IMR-90 (cell line): Measurements from ENCODE around the gene FRZB.

ENCODE experiments used
- CEBPB ChIP-seq: IDR thresholded peaks from 2 replicates; pipeline ENCODE4 v1.6.1; 2012; ENCODE audit warnings: low read depth, low read length, improper control_type of control experiment
- SMC3 ChIP-seq: fragments of 150-350 bp; IDR thresholded peaks from 2 replicates; pipeline ENCODE4 v1.6.1; 2016; ENCODE audit warnings: low read depth, mild to moderate bottlenecking, antibody characterized with exemption, low read length, moderate library complexity
- TF ChIP-seq, protein P1 (sequence below): conservative IDR thresholded peaks from 2 replicates; pipeline ENCODE4 v1.5.1; 2012; ENCODE audit warnings: mild to moderate bottlenecking, low read depth, low read length, improper control_type of control experiment

DNA sequence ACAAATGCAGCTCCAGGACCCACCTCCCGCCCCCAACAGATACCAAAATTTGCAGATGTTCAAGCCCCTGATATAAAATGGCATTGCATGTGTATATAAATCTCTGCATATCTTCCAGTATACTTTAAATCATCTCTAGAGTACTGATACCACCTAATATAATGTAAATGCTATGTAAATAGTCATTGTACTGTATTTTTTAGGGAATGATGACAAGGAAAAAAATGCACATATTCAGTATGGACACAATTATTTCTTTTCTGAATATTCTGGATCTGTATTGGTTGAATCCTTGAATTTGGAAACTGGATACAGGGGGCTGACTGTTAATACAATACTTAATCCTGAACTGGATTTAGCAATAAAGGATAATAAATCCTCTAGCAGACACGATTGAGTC is 67.7 kb downstream of the FRZB start:
- TF ChIP-seq CEBPB, result no peak
- TF ChIP-seq, protein P1, sequence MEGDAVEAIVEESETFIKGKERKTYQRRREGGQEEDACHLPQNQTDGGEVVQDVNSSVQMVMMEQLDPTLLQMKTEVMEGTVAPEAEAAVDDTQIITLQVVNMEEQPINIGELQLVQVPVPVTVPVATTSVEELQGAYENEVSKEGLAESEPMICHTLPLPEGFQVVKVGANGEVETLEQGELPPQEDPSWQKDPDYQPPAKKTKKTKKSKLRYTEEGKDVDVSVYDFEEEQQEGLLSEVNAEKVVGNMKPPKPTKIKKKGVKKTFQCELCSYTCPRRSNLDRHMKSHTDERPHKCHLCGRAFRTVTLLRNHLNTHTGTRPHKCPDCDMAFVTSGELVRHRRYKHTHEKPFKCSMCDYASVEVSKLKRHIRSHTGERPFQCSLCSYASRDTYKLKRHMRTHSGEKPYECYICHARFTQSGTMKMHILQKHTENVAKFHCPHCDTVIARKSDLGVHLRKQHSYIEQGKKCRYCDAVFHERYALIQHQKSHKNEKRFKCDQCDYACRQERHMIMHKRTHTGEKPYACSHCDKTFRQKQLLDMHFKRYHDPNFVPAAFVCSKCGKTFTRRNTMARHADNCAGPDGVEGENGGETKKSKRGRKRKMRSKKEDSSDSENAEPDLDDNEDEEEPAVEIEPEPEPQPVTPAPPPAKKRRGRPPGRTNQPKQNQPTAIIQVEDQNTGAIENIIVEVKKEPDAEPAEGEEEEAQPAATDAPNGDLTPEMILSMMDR, result no peak
- TF ChIP-seq SMC3, result no peak
